GM19238 (cell line): Measurements from ENCODE around the gene GRWD1.

Experiments
- DNase-seq: peaks from one replicate; pipeline ENCODE4 v3.0.0; 2011; ENCODE audit warnings: low spot score; ENCODE audit not compliant: insufficient read length

The GRWD1 gene

DNA sequence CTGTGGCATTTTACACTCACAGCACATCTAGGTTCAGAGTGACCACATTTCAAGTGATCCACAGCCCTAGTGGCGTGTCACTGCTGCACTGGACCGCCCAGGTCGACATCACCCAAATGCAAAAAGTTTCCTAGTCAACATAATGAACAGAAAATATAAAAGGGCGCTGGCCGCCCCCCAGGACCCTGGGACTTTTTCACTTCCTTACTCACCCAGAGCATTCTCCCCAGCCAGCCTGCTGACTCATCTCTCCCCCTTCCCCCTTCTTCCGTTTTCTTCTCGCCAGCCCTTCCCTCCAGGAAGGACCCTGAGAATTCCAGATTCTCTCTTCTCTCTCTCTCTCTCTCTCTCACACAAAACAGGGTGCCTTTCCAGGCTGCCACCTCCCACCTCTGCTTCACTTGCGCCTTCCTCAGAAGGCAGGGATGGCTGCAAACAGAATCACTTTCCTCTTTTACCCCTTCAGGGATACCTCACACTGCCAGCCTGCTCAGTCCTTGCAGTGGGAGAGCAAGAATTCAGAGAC is 21.0 kb upstream of the GRWD1 start:
- DNase-seq: no peak

GRCh38 chr19:48428670-48429069 is 17.1 kb upstream of the GRWD1 start:
- no peak for DNase-seq

GRCh38 chr19:48433337-48433736 is 12.4 kb upstream of the GRWD1 start:
- no peak for DNase-seq

DNA sequence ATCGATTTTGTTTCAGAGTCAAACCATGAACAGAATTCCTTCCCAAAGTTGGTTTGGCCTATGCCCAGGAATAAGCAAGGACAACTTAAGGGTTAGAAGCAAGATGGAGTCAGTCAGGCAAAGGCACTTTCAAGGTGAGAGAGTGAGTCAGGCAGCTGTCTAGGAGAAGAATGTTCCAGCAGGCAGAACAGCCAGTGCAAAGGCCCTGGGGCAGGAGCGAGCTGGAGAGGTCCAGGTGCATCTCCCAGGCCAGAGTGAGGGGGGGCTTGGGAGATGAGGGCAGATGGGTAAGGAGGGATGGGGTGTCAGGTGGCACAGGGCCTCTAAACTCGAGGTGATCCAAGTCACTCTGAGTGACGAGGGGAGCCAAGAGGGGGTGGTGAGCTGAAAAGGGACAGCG is 9.2 kb upstream of the GRWD1 start:
- DNase-seq: no peak

DNA sequence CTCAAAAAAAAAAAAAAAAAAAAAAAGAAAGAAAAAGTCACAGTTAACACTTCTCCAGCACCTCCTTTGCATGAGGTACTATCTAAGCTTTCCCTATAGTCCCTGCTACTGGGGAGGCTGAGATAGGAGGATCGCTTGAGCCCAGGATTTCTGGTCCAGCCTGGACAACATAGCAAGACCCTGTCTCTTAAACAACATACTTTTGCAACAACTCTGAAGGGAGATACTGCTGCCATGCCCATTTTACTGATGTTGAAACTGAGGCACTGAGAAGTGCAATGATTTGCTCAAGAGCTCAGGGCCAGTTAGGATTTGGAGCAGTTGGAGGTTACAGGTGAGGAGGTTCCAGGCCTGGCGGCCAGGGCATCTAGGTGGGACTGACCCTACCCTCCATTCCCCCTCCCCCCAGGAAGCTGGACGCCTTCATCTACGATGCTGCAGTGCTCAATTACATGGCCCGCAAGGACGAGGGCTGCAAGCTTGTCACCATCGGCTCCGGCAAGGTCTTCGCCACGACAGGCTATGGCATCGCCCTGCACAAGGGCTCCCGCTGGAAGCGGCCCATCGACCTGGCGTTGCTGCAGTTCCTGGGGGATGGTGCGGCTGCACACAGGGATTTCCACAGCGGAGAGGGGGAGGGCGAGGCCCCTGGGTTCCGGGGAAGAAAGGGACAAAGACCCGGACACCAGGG is 4.3 kb upstream of the GRWD1 start:
- no peak for DNase-seq

GRCh38 chr19:48442116-48443035 is 3.4 kb upstream of the GRWD1 start:
- no peak for DNase-seq

GRCh38 chr19:48443256-48443655 is 2.5 kb upstream of the GRWD1 start:
- no peak for DNase-seq

DNA sequence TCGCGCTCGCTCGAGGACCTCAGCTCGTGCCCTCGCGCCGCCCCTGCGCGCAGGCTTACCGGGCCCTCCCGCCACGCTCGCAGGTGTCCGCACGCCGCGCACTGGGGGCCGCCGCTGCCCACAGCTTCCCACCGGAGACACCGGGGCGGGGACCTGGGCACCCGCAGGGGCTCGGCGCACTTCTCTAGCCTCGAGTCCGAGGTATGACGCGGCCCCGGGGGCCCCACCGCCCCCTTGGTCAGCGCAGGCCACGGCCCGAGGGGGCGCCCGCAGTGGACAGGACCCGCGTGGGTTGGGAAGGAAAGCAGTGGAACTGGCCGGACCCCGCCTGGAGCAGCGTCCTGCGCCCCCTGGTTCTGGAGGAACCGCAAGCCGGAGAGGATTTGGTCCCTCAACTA is 2.1 kb upstream of the GRWD1 start:
- DNase-seq: no peak

DNA sequence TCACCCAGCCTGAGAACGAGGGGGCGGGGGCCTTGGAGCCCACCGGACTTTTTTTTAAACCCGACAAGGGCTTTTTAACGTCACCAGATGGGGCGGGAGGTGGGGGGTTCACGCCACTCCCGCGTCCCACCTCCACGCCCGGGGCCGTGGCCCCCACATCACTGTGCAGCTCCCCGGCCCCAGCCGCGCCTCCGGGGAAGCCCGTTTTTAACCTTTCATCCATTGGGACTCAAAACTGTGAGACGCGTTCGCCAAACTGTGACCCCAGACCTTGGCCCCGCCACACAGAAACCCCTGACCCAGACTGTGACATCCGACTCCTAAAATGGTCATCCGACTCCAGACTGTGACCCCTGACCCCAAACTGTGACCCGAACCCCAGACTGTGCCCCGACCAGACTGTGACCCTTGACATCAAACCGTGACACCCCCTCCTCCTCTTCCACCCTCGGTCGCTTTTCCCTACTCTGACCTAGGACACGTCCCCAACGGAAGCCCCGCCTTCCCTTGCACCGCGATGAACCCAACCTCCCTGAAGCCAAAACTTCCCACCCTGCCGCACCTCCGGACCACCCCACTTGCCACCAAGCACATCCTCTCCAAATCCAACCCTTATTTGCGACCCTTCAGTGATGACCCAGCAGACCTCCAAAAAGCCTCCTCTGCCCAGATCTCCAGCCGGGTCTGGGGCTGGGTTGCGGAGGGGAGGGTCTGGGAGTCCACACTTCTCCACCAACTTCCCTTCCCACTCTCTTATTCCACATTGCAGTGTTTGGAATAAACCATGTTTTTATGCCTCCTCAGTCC is 1.5 kb upstream of the GRWD1 start:
- no peak for DNase-seq

DNA sequence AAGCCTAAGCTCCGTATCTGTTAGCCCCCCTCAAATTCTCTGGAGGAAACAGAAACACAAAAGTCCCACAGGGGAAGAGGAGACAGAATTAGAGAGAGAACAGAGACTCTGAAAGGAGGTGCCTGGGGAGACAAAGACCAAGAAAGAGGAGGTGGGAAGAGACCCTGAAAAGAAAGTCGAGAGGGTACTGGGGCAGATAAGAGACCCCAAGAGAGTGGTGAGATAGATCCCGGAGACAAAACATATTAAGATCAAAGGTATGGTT is 915 bp upstream of the GRWD1 start:
- no peak for DNase-seq

DNA sequence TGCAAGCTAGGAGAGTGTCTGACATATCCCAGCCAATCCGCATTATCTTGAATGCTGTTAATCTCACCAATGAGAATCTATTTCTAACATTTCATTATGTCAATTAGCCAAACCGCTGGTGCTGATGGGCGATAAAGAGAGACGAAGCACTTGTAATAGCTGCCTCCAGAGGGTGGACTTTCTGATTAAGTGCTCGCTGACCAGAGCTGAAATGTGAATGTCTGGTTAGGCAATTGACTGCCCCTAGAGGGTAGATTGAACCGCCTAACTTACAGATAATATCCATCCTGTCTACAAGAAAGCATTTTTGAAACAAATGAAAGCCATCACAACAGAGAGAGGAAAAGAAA is 552 bp upstream of the GRWD1 start:
- peak; percentile 47 for DNase-seq

GRCh38 chr19:48446579-48446978 is 796 bp downstream of the GRWD1 start:
- no peak for DNase-seq

DNA sequence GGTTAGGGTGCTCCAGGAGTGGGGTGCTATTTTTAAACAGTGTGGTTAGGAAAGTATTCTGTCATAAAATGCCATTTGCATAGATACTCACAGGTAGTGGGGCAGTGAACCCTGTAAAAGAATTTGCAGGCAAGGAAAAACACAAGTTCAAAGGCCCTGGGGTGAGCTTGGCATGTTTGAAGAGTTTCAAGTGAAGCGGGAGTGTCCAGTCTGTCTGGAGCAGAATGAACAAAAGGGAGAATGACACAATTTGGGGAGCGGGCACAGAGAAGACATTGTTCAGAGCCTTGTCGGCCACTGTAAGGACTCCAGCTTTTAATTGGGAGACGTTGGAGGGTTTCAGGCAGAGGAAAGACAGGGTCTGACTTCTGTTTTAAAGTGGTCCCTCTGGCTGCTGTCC is 2.8 kb downstream of the GRWD1 start:
- DNase-seq: no peak

DNA sequence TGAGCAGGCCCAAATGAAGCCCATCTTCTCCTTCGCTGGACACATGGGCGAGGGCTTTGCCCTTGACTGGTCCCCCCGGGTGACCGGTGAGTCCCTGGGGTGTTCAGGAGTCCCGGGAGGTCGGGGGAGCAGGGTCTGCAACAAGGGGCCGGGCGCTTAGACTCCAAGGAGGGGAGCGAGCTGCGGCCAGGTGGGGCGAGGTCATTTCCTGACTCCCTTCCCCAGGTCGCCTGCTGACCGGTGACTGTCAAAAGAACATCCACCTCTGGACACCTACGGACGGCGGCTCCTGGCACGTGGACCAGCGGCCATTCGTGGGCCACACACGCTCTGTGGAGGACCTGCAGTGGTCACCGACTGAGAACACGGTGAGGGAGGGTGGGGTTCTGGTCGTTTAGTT is 4.7 kb downstream of the GRWD1 start:
- DNase-seq: no peak

DNA sequence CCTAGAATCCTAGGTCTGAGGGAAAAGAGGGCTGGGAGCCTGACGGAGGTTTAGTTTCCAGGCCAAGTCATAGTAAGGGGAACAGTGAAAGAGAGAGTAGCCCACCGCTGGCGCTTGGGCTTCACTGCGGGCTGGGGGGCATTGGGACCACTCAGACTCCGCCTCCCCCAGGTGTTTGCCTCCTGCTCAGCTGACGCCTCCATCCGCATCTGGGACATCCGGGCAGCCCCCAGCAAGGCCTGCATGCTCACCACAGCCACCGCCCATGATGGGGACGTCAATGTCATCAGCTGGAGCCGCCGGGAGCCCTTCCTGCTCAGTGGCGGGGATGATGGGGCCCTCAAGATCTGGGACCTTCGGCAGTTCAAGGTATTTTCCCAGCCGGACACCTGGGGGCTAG is 5.1 kb downstream of the GRWD1 start:
- no peak for DNase-seq

DNA sequence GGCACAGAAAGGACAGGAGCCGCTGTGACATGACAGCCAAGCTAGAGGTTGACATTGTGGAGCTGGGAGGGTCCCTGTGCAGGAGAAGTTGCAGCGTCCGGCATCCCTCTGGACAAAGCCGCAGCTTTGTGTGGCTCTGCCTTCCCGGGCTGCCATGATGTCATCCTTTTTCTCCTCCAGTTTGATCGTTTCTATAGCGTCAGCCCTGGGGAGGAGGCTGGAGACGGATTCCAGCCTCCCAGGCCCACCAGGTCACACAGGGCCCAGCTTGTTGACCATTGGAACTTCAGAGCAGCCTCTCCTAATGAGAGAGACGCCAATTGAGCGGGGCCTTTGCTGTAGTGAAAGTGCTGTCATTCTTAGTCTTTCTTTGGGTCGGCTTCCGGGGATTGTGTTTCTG is 5.8 kb downstream of the GRWD1 start:
- DNase-seq: no peak

DNA sequence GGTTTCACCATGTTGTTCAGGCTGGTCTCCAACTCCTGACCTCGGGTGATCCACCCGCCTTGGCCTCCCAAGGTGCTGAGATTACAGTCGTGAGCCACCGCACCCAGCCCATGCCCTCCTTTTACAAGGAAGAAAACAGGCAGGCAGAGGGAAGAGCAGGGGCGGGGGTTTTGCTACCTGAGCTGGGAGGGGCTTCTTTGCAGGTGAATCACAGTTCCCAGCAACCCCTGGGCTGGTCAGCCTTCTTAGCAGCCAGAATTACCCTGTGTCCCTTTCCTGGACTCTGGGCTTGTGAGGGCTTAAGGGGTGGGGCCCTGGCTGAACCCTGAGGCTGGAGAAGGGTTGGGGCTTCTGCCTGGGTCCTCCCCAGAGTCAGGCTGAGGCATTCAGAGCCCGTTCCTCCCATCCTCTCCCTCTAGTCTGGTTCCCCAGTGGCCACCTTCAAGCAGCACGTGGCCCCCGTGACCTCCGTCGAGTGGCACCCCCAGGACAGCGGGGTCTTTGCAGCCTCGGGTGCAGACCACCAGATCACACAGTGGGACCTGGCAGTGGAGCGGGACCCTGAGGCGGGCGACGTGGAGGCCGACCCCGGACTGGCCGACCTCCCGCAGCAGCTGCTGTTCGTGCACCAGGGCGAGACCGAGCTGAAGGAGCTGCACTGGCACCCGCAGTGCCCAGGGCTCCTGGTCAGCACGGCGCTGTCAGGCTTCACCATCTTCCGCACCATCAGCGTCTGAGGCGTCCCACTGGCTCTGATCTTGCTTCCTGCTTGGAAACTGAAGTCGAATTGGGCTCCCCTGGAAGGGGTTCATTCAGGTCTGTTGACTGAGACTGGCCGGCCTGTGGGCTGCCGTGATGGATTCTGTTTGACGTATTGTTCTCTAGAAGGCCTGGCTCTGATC is 6.8 kb downstream of the GRWD1 start:
- no peak for DNase-seq

GRCh38 chr19:48454150-48454730 is 8.5 kb downstream of the GRWD1 start:
- DNase-seq: no peak

GRCh38 chr19:48455171-48455907 is 9.6 kb downstream of the GRWD1 start, which contains the start of gene KCNJ14:
Gene KCNJ14, plus strand, starts transcription at chr19:48455574. Its CDS starts 6,151 bp downstream, at chr19:48461725.
- no peak for DNase-seq
